HK-2 (cell line): ENCODE results near the gene BCR.

ENCODE experiments used
- DNase-seq: peaks from one replicate; pipeline ENCODE4 v3.0.0-alpha.2; 2018; ENCODE audit not compliant: unreplicated experiment

Gene BCR

DNA sequence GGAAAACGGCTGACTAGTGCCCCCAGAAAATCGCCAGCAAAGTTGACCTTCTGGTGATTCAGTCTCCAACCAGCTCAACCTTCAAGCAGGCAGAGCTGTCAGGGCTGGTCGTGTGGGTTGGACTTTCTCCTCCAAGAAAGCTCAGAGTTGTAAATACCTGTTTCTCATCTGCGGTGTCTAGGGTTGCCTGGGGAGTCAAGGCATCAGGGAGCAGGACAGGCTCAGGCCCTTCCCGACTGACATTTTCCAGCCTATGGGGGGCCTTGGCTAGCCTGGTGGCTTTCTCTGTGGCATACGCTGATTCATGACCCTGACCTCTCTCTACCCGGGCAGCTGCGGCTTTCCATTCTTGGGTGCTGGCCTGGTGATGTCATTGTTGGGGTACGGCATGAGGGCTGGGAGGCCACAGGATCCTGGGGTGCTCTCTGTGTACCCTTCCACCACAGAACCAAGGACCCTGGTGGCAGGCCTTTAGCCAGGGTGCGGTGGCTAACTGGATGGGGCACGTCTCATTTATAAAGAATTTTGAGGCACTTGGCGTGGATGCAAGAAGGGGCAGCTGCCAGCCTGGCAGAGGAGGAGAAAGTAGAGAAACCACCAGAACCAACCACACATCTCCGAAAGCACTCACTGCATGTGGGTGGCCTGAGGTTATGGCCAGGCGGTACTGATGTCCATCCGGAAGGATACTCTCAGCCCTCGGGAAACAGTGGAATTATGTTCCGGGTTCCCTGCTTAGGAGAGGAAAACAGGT lies 64.9 kb downstream of the BCR start:
- no peak for DNase-seq

GRCh38 chr22:23245799-23246136 lies 65.5 kb downstream of the BCR start:
- no peak for DNase-seq

GRCh38 chr22:23246982-23247766 lies 66.9 kb downstream of the BCR start:
- no peak for DNase-seq

DNA sequence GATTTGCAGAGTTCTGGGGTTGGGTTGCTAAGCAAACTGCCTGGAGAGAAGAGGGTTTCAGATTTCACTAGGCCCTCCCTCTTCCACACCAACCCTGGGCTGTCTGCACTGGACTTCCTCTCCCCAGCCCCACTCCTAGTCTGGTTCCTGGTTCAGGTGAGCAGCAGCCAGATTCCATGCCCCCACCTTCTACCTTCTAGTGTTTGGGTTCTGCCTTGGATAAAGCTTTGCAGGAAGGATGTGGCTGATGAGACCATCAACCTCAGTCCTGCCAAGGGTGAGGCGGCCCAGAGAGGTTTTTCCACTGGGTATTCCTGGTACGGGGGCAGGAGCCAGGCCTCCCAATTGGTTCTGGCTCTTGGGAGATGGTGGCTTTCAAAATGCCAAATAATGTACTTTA lies 68.3 kb downstream of the BCR start:
- no peak for DNase-seq

- no peak for DNase-seq
Measured at GRCh38 chr22:23250056-23250784, 69.9 kb downstream of the BCR start.

DNA sequence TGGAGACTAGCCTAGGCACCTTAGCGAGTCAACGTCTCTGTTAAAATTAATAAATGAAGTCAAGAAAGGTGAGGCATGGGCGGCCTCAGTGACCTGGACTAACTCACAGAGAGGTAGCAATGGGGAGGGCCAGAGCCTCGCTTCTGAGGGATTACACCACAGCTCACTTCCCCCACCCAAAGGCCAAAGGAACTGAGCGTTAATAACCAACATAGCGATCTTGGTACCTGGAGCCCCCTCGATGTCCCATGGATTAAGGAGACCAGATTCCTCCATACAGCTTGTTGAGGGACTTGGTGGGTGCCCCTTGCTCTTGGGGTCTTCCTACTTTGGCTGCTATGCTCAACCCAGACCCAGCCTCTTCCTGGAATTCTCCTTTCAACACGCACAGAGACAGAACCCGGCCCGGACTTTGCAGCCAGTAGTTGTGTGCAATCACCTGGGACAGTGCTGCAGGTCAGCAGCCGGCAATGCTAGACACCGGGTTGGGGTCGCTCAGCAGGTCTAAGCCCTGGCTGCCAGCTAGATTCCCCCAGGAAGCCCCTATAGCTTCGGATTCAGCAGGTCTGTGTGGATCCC lies 70.6 kb downstream of the BCR start:
- no peak for DNase-seq

GRCh38 chr22:23251445-23252093 lies 71.3 kb downstream of the BCR start:
- no peak for DNase-seq

- no peak for DNase-seq
Measured at GRCh38 chr22:23253475-23254055, 73.3 kb downstream of the BCR start.

DNA sequence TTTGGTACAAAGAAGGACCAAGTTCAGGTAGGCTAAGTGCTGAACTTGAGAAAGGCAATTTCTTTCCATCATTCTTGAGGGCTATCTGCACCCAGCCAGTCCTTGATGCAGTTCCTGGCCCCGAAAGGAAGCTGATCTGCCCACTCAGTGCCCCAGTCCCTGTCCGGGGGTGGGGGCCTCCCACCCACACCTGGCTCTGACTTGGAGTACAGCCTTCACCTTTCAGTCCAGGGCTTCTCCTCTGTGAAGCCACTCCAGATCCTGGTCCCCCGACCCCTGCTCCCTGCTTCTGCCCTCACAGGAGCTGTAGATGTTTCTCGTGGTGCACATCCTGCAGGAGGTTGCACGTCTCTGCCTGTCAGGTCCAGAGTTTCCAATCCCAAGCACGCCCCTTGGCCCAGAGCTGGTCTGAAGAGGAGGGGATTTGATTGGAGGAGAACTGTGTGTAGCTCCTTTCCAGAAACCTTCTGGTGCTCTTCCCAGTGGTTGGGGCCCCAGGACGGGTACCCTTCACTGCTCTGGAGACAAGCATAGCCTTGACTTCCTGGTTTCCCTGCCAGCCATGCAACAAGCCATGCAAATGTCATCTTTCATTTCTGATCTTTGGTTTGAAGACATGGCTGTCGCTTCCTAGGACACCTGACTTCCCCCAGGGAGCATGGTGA lies 75.3 kb downstream of the BCR start:
- no peak for DNase-seq

- DNase-seq = no peak
Measured at GRCh38 chr22:23256171-23256932, 76.0 kb downstream of the BCR start.

DNA sequence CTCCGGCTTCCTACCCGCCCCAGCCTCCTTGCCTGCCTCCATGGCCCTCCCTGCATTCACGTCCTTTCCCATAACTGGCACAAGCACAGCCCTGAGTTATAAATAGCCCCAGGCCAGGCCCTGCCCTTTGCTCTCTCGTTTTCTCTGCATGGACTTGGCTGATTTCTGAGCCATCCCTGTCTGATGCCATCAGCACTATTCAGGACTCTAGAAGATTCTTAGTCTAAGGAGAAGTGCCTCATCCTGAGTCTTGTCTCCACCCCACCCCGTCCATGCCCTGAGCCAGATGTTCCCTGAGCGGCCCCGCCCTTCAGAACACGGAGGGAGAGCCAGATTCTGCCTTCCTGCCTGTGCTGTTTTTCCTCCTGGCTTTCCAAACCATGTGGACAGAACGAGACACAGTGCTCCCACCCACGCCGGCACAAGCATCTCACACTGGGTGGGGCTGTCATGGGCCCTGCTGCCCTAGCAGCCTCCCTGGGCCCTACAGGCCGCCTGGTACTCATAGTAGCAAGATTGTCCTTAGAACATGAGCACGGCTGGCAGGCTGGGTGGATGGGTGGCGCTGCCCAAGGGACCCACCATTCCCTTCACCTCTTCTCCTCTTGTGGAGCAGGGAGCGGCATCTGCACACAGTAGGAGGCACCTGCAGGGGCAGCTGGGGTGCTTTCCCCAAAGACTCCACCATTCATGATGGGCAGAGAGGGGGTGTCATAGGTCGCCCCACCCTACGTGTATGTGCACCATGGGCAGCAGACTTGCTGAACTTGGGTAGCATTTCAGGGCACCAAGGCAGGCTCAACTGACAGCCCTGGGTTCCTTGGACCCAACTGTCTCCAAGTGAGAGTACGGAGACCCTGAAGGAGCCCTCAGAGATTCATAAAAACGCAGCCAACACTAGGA lies 76.9 kb downstream of the BCR start:
- no peak for DNase-seq

- no peak for DNase-seq
Measured at GRCh38 chr22:23257889-23258825, 77.8 kb downstream of the BCR start.

DNA sequence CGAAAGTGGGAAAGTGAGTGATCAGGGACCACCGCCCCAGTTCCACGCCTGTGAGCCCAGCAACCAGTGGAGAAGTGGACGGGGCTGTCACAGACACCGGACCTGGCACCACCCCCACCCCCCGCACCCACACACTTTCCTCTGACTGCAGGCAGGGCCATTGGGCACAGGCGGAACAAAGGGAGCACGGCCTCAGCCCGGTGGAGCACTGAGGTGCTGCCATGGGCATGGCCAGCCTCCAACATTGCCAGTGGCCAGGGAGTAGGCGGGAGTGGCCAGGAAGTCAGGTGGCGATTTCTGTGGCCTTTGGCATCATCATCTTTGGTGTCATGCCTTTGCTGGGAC lies 78.5 kb downstream of the BCR start:
- DNase-seq = no peak

GRCh38 chr22:23259916-23260644 lies 79.8 kb downstream of the BCR start:
- DNase-seq = no peak

GRCh38 chr22:23260645-23261581 lies 80.6 kb downstream of the BCR start:
- DNase-seq = no peak

DNA sequence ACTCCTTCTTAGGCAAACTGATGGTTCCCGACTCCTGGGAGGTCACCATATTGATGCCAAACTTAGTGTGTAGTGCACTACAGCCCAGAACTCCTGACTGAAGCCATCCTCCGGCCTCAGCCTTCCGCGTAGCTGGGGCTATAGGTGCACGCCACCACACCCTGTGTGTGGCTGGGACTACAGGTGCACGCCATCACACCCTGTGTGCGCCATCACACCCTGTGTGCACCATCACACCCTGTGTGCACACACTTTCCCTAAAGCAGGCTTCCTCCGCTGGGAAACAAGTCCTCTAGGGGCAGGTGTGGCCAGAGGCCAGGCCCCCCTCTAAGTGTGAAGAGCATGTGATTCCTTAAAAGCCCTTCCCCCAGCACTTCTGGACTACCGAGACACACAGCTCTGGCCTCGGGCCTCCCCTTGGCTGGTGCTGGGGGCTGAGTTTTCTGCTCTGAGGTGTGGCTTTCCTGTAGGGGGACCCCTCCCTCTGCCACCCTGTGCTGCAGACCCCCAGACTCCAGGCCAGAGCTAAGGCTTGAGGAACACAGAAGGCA lies 81.7 kb downstream of the BCR start:
- no peak for DNase-seq
